Stimulated activated CD4-positive, alpha-beta T cell treated with anti-CD3 and anti-CD28 coated beads, Interleukin-4, amount 100 ng/mL, for 48 hours (primary cell): ENCODE results near the gene CNTRL.
"Not testable (repeated sequence)": the region's sequence is repeated elsewhere in the genome, so short reads cannot be mapped to it uniquely, and the experiment has no call there.

Experiments
- DNase-seq, 2 donors: peaks; one replicate each; pipeline ENCODE4 v3.0.0-alpha.2; 2020; ENCODE audit warnings: low read depth in 2 of 2

Gene CNTRL

DNA sequence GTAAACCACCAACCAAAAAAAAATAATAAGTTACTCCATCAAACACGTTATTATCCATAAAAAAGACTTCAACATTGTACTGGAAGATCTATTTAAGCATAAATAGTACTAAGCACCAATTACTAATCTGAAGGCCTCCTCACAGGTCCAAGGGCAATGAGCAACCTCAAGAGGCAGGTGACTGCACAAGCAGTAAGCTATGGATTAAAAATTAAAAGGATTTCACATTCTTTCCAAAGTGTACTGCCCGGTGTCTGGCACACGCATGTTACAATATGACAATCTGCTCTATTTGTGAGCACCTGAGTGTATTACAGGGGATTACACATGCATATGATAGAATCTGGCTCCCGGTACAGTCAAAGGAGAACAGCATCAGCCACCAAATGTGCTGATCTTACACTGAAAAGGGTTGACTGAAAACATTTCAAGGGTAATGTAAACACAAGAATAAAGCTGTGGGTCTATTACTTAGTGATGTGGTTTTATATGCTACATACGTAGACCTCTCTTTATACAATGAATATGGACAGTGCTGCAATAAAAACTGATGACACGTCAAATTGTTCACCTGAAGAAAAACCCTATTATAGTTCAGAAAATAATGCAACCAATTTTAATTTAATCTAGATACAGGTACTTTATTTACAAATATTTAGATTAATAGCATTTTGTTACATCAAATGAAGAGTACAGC is 104.1 kb downstream of the CNTRL start:
- DNase-seq = no peak

DNA sequence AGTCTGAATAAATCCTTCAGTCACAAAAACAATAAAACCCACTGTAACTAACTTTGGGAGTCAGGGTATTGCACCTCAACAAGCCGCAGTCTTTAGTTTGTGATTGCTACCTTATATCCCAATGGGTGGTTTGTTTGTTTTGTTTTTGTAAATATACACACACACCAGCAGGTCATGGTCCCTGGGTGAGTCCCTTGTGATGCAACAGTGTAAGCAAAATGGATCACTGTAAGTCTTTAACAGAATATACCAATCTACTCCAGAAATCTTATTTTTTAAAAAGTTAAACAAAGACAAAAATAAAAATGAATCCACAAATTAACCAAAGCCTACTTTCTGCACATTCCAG is 104.6 kb downstream of the CNTRL start:
- not testable (repeated sequence) for DNase-seq

DNA sequence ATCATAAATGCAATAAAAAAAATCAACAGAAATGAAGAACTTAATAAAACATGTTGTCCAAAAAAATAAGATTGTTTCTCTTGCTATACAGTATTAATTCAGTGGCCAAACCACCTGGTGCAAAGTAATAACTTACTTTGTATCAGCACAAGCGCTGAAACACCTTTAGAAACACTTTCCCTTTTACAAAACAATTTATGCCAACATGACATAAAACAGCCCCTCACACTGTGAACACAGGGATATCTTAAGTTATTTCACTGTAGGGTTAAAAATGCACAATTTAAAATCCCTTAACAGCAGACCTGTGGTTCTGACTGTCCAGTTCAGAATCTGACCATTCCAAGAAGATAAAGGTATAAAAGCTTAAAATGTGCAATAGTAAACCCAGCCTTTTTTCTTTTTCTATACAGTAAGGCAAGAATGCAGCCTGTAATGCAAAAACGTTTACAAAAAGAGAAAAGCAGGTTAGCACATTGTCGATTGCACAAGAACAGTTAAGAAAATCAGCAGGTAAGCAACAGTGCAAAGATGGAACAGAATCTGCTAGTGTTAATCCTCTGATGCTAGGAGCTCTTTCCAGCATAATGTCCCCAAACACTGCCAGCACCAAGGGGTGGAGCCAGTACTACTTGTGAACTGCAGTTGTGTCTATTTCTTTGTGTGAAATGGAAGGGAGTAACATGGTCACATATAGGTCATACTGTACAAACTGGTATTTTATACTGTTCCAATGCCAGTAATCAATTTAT is 105.4 kb downstream of the CNTRL start:
- no peak for DNase-seq

DNA sequence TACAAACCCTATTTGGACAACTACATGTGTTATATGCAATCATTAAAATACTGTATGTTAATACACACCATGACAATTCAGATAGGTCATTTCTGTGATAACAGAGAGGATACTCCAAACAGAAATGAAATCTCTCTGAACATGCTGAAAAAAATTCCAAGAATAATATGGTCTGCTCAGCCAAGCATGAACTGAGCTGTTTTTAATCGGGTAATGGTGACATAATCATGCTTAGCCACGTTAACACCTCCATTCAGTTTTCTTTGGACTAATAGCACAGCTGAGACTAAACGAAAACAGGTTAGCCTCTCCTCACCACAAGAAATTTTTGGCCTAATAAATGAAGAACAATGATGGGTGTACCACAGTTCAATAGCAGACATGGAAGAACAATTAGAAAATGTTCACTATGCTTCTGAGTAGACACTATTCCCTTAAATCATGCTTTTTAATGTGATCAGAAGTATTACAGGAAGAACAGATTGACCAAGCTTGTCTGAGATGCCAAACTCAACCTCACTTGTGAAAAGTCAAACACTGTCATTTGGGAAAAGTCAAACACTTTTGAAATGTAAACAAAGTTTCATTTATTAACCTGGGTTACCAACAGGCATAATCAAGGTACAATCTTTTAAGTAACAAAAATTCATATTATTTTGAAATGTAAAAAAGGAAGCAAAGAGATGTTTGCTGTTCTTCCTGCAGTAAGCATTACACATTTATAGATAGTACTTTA is 107.5 kb downstream of the CNTRL start:
- no peak for DNase-seq

DNA sequence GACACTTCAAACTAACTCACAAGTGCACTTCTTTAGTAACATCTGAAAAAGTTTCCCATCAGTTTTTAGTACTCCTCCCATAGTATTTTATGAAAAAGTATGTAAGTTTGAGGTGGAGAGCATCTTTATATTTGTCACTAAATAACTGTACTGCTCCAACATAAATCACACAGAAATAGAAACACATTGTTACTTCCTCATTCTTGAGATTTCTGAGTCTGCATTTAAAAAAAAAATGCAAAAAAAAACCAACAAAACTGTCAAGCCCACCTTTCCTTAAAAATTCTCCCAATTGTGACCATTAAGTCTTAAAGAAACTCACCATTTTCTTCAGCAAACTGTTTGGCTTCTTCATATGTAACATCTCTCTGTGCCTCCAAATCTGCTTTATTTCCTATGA is 108.2 kb downstream of the CNTRL start:
- no peak for DNase-seq

DNA sequence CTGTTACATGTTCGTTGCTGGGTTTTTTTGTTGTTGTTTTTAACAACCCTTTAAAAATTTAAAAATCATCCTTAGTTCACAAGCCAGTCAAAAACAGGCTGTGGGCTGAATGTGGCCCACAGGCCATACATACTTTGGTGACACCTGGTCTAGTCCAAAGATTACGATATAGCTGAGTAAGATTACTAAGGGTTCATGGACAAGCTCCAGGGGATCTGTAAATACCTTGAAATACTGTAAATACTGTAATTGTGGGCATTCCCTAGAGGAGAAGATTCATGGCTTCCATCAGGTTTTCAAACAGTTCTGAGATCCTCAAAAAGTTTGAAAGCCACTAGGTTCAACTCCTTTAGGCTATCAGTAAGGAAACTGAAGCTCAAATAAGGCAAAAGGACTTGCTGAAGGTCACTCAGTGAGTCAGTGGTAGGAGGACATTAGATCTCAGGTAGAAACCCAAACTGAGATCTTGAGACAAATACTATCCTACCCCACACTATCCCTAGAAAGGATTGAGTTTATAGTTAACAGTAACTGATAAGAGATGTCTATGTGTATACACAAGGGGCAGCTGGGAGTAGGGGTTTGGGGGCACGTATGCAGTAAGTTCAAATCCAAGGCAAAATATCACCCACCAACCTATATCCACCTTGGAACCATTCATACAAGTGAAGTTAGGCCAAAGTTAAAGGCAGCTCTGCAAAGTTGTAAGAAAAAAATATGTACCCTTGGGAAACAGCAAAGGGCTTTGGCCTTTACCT is 109.1 kb downstream of the CNTRL start:
- DNase-seq = no peak

DNA sequence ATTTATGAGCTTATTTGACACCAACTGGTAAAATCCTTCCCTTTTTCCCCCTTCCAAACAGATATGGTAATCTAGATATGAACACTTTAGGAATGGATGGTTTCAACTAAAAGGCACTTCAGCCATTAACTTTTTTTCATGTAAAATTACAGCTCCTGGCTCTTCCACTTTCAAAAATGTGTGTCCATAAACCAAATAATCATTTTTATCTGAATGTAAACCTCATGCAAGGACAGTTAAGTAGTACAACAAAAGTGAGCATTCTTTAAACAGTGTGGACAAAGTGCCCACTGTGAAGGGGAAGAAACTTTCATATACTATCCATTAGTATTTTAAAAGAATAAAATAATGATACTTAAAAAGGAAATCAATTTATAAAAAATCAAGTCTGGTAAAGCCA is 109.7 kb downstream of the CNTRL start:
- DNase-seq = no peak

DNA sequence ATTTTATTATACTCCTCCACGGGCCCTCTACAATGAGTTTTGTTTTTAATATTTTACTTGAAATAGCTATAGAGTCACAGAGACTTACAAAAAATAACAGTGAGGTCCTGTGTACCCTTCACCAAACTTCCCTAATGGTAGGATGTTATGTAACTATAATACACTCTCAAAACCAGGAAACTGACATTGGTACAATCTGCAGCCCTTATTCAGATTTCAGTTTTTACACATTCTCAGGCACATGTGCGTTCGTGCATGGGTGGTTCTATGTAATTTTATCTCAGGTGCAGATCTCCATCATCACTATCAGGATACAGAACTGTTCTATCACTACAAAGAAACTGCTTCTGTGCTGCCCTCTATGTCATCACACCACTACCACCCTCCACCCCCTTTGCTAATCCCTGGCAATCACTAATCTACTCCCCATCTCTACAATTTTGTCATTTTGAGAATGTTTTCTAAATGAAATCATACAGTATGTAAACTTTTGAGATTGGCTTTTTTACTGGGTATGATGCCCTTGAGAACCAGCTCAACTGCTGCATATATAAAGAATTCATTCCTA is 110.5 kb downstream of the CNTRL start:
- DNase-seq = no peak

DNA sequence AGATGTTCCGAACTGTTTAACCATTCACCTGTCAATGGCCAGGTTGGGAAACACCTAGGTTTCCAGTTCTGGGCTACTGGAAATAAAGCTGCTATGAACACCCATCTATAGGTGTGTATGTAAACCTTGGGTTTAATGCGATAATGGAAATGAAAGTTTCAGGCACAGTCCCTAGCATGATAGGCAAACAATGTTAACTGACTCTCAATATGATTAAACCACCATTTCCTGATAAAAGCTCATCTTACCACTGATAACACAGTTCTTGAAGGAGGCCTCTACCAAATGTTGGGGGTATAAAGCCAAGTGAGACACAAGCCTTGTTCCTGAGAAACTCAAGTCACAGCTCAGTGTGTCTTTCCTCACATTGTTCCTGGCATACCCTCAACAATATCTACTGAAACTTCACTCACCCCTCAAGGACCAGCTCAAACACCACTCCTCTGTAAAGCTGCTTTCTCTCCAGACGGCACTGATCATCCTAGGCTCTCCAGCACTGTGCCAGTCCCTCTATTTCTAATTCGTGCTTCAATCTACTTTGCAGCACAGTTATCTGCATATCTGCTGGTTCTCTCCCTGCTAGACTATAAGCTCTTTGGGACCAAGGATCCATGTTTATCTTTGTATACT is 111.1 kb downstream of the CNTRL start:
- no peak for DNase-seq

DNA sequence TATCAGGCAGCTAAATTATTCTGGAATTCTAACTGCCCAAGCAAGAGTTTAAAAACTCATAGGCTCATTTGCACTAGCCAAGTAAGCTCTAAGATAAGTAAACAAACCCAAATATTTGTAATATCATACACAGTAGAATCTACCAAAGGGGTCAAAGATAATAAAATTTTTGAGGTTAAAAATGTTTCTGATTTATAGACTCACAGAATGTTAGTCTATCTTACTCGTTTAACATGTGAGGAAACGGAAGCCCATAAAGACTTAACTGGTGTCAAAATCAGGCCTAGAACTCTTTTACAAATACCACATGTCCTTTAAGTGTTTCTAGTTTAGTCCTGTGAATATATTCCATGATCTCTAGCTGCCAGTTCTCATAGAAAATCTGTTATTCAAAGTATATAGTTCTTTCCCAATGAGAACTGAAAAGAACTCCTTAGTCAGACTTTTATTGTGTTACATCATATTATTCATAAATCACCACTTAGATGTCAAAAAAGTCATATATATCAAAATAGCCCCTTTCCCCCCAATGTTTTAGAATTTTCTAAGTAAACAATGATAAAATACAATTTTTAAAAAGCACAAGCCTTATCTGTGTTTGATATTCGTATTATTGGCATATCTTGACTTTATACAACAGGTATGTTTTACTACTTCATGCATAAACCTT is 113.0 kb downstream of the CNTRL start:
- DNase-seq = no peak

DNA sequence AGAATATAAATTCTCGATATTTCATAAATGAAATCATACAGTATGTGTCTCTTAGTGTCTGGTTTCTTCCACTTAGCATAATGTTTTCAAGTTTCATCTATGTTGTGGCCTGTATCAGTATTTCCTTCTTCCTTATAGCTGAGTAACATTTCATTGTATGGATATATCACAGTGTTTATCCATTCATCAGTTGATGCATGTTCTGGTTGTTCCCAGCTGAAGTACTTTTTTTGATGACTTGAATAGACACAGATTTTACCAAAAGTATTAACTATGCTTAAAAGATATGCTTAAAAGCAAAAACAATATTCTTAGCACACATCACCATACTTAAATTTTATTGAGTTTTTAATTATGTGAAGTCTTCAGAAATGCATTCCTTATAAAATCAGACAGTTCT is 114.3 kb downstream of the CNTRL start:
- no peak for DNase-seq

DNA sequence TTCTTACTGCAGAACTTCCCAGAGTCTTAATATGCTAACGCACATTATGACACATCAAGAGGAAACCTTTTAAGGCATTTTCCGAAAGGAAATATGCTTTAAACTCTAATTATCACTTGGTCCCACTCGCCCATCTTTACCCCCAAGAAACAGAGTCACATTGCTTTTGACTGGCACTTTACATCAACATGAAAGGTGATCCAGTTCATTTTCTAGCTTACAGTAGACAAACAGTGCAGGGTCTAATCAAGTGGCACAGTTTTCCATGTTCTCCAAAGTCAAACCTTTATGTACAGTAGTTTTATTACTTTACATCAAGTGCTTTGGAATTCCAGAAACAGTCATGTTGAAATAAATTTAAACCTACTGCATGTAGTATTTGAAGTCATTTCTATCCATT is 114.9 kb downstream of the CNTRL start:
- DNase-seq = no peak

DNA sequence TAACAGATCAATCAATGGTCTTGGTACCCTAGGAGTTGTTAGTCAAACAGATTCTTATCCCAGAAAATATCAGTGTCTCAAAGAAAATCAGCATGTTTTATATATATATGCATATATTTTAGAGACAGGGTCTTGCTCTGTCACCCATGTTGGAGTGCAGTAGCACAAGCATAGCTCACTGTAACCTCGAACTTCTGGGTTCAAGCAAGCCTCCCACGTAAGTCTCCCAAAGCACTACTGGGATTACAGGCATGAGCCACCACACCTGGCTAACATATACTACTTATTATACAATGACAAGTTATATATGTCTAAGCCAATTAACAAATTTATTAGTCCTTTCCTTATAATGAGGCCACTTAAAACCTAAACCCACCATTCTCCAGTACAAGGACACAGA is 116.5 kb downstream of the CNTRL start:
- DNase-seq = no peak

DNA sequence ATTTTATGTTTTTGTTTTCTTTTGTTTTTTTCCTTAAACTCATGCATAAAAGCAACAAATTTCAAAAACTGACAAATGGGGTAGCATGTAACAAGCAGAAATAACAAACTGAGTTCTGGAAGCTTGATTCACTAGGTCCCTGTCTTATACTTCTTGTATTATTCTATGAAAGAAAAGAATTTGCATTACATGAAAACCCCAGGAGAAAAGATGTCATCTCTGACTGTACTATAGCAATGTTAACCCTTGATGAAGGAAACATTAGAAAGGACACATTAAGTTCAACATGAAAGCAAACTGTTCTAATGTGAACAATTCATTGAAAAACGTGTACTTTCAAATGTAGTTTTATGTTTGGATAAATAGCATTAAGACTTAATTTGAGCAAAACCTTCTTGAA is 117.8 kb downstream of the CNTRL start:
- DNase-seq = no peak

DNA sequence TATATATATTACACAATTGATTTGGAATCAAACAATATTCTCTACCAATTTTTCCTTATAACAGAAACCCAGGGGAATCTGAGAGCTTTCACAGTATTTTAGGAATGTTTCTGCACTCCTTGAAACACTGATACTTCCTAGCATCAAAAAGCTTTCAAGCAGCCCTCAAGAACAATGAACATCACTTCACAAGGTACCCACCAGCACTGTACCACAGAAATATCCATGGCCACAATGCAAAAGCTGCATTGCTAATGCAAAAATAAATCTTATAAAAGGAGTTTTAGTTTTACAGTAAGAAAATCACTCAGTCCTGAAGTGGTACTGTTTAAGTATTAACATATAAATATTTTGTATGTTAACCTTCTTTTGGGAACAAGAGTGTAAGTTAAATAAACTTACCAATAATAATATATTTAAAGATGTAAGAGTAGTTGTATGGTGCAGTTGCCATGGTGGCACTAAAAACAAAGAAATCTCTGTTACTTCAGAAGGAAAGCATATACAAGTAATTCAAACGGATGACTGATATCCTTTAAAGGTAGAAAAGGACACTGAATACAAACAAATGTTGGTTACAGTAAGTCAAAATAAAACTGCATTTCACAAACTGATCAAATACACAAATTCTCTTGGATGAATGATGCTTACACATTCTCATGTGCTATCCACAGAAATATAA is 118.3 kb downstream of the CNTRL start:
- no peak for DNase-seq

DNA sequence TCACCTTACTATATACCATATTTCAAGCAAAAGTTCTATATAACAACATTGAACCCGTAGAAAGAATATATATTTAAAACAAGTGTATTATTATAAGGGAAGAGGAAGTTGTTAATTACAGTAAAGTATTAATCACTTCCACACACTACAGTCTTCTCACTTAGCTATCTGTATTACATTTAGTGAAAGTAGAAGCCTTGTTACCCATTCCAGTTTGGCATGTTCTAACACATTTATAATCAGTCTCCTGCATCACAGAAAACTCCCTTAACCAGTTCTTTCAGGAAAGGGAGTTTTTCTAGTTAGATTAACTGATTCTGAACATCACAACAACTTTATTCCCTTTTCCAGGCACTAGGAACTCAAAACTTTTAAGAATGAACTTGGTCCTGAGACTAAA is 120.0 kb downstream of the CNTRL start:
- no peak for DNase-seq

DNA sequence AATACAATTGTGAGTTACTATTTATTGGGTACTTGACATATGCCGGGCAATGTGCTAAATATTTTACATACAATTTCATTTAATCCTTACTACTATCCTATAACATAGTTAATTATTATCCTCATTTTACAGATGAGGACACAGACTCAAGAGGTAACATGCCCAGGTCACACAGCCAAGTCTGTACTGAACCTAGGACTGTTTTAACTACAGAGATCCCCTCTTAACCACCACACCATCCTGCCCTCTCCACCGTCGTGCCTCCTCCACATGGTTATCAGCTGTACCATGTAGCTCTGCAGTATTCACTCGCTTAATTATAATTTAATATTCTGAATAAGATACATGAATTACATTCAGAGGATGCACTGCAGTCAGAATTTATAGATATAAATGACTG is 121.6 kb downstream of the CNTRL start:
- DNase-seq = no peak

DNA sequence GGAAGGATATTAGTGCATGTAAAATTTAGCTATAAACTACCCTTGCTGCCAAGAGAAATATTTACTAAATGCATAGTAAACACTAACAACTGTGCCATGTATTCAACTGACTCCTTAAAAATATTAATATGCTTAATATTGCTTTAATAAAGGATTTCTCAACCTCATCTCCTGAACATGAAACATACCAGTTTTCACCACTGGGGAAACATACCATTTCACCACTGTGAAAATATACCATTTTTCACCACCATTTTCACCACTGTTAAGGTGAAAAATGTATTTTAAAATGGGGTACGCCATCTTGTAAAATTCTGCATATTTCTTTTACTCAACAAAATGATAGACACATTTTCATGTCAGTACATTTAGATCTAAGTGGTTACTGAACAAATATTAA is 122.4 kb downstream of the CNTRL start:
- no peak for DNase-seq

DNA sequence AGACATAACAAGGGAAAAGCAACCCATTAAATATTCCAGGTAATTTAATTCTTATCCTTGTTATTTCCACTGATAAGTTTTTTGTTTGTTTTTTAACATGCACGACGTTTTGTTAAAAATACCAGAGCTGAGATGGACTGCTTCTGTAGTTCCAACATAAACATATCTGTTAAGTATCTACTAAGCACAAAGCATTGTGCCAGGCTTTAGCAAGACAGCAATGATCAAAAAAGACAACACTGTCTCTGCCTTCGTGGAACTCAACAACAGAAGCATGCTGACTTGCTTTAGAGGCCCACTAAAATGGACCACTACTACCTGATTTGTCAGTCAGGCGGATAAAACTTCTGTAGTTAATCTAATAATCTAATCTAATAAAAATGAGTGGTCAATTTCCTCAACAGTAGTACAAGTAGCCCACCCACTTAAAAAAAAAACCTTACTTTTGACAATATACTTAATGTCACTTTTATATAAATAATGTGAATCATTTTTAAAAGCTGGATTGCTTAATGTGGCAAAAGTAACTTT is 123.8 kb downstream of the CNTRL start:
- no peak for DNase-seq

DNA sequence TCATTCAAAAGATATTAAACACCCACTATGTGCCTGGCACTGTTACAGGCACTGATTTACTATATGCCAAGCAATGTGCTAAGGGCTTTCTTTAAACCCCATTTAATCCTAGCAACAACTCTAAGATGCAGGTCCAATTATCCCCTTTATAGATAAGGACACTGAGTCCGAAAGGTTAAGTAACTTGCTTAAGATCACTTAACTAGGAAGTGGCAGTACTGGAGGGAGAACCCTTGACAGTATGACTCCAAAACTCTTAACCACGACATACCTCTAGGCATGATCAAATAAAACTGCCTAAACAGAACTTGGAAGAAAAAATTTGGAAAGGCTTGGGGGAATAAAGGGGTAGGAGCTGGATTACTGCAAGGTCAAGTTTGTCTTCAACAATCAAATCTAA is 125.2 kb downstream of the CNTRL start:
- no peak for DNase-seq
